Measurements from ENCODE around the gene PLB1.

PLB1 gene

GRCh38 chr2:28678944-28679343 is 183.1 kb downstream of the PLB1 start:
- no peak for TF ChIP-seq CTCF (conservative IDR thresholded peaks at IDR 0.05; ENCODE audit: low read length)
- no peaks in the 10 kb centered on the region for H3K27me3 ChIP-seq (ENCODE audit: insufficient read depth, low read length, poor library complexity, severe bottlenecking)
- no peak overlapping the region for H3K4me2 ChIP-seq (ENCODE audit: low read depth, low read length, poor library complexity, severe bottlenecking)
- no peak overlapping the region for H3K9ac ChIP-seq (ENCODE audit: low read depth, low read length, poor library complexity, severe bottlenecking)
- no peak overlapping the region for H2AFZ ChIP-seq (ENCODE audit: low read length)
- H3K79me2 ChIP-seq (ENCODE audit: insufficient read depth, low read length), result no peaks in the 10 kb centered on the region
- H4K20me1 ChIP-seq (ENCODE audit: insufficient read depth, low read length, poor library complexity, severe bottlenecking), result no peaks in the 10 kb centered on the region
- H3K4me3 ChIP-seq (ENCODE audit: low read length, poor library complexity, severe bottlenecking), result no peak overlapping the region
- peaks cover 18% of the 10 kb centered on the region for H3K4me1 ChIP-seq (ENCODE audit: insufficient read depth, low read length, poor library complexity, severe bottlenecking)
- H3K9me3 ChIP-seq (ENCODE audit: insufficient read depth, low read depth, low read length), result no peaks in the 10 kb centered on the region
- no peaks in the 10 kb centered on the region for H3F3A ChIP-seq (ENCODE audit: low read depth)
- H3K36me3 ChIP-seq (ENCODE audit: insufficient read depth, low read length), result no peaks in the 10 kb centered on the region
- H3K9me2 ChIP-seq (replicated peaks; ENCODE audit: low read depth, low read length), result no peaks in the 10 kb centered on the region

- Histone ChIP-seq H3K4me3 (ENCODE audit: low read length, poor library complexity, severe bottlenecking) (no peak overlapping the region), H3K36me3 (ENCODE audit: insufficient read depth, low read length) (no peaks in the 10 kb centered on the region), H3K9me3 (ENCODE audit: insufficient read depth, low read depth, low read length) (no peaks in the 10 kb centered on the region), H3K4me2 (ENCODE audit: low read depth, low read length, poor library complexity, severe bottlenecking) (peak overlapping the region; percentile 27), H3F3A (ENCODE audit: low read depth) (no peaks in the 10 kb centered on the region), H3K79me2 (ENCODE audit: insufficient read depth, low read length) (no peaks in the 10 kb centered on the region), H4K20me1 (ENCODE audit: insufficient read depth, low read length, poor library complexity, severe bottlenecking) (no peaks in the 10 kb centered on the region), H3K27me3 (ENCODE audit: insufficient read depth, low read length, poor library complexity, severe bottlenecking) (no peaks in the 10 kb centered on the region), H3K9me2 (replicated peaks; ENCODE audit: low read depth, low read length) (no peaks in the 10 kb centered on the region), H3K4me1 (ENCODE audit: insufficient read depth, low read length, poor library complexity, severe bottlenecking) (peaks cover 18% of the 10 kb centered on the region), H3K9ac (ENCODE audit: low read depth, low read length, poor library complexity, severe bottlenecking) (peak overlapping the region; percentile 34), H2AFZ (ENCODE audit: low read length) (peak overlapping the region; percentile 38; the same call in 1 of the 2 replicates)
- TF ChIP-seq CTCF (conservative IDR thresholded peaks at IDR 0.05; ENCODE audit: low read length), result no peak
- TF ChIP-seq EZH2phosphoT487 (IDR thresholded peaks at IDR 0.05; ENCODE audit: borderline replicate concordance), result no peak
Measured at GRCh38 chr2:28680657-28681056, 184.8 kb downstream of the PLB1 start.

- no peak for TF ChIP-seq EZH2phosphoT487 (IDR thresholded peaks at IDR 0.05; ENCODE audit: borderline replicate concordance)
- no peak for TF ChIP-seq CTCF (conservative IDR thresholded peaks at IDR 0.05; ENCODE audit: low read length)
- Histone ChIP-seq H3K36me3 (ENCODE audit: insufficient read depth, low read length) (no peaks in the 10 kb centered on the region), H3K9me2 (replicated peaks; ENCODE audit: low read depth, low read length) (no peaks in the 10 kb centered on the region), H3K4me1 (ENCODE audit: insufficient read depth, low read length, poor library complexity, severe bottlenecking) (peaks cover 18% of the 10 kb centered on the region), H3F3A (ENCODE audit: low read depth) (no peaks in the 10 kb centered on the region), H3K27me3 (ENCODE audit: insufficient read depth, low read length, poor library complexity, severe bottlenecking) (no peaks in the 10 kb centered on the region), H3K4me3 (ENCODE audit: low read length, poor library complexity, severe bottlenecking) (no peak overlapping the region), H3K9me3 (ENCODE audit: insufficient read depth, low read depth, low read length) (no peaks in the 10 kb centered on the region), H3K9ac (ENCODE audit: low read depth, low read length, poor library complexity, severe bottlenecking) (peak overlapping the region; percentile 34), H3K79me2 (ENCODE audit: insufficient read depth, low read length) (no peaks in the 10 kb centered on the region), H3K4me2 (ENCODE audit: low read depth, low read length, poor library complexity, severe bottlenecking) (peak overlapping the region; percentile 27), H2AFZ (ENCODE audit: low read length) (0 out of 2 replicates have a peak overlapping the region, but pooled peaks have one; percentile 38), H4K20me1 (ENCODE audit: insufficient read depth, low read length, poor library complexity, severe bottlenecking) (no peaks in the 10 kb centered on the region)
Measured at GRCh38 chr2:28681158-28681571, 185.3 kb downstream of the PLB1 start.
